GM12878 (cell line): ENCODE measurements around the gene PPP2R2B.

Experiments
- RUNX3 ChIP-seq: IDR thresholded peaks from 2 replicates; pipeline ENCODE4 v1.6.1; 2012; ENCODE audit warnings: low read length, inconsistent platforms
- SUZ12 ChIP-seq: fragments of 200-600 bp; sonication (generic); IDR thresholded peaks from one replicate; pipeline ENCODE4 v1.6.1; 2018; ENCODE audit warnings: antibody characterized with exemption, mild to moderate bottlenecking; ENCODE audit not compliant: unreplicated experiment
- TF ChIP-seq, protein P1 (sequence below): fragments of 150-350 bp; IDR thresholded peaks from 2 replicates; pipeline ENCODE4 v1.6.1; 2014; ENCODE audit warnings: mild to moderate bottlenecking, low read depth, low read length
- TF ChIP-seq, protein P2 (sequence below), 3 experiments: IDR thresholded peaks in 2 of 3; conservative IDR thresholded peaks in 1 of 3; 2 replicates each; pipeline ENCODE4 v1.5.1; 2011; ENCODE audit warnings: low read depth in 3 of 3, low read length in 3 of 3, mild to moderate bottlenecking in 3 of 3, control low read depth in 2 of 3, moderate library complexity in 2 of 3, inconsistent platforms in 1 of 3, mixed read lengths in 1 of 3; ENCODE audit not compliant: control insufficient read depth in 2 of 3, insufficient read depth in 1 of 3; ENCODE audit errors: extremely low read depth in 1 of 3
- TF ChIP-seq, protein P3 (sequence below): IDR thresholded peaks from 2 replicates; pipeline ENCODE4 v1.6.1; 2011; ENCODE audit warnings: low read depth, low read length, improper control_type of control experiment, borderline replicate concordance
- TF ChIP-seq, protein P4 (sequence below): IDR thresholded peaks from 2 replicates; pipeline ENCODE4 v1.6.1; 2012; ENCODE audit warnings: low read depth, low read length, improper control_type of control experiment

DNA sequence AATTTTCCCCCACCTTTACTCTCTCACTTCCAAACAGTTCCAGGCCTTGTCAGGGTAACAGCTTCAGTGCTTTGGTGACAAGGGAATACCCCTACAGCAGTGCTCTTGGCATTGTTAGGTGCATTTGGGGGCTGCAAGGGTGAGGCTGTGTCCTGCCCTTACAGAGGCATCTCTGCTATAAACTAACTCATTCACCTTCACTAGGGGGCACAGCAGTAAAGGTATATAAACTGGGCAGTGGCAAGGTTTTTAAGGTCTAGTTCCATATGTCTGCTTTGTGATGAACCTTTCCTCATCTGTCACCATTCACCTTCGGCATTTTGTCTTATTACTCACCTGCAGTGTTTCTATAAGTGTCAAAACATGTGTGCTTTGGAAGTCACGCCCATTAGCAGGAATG lies 283.5 kb downstream of the PPP2R2B start:
- TF ChIP-seq, protein P1, sequence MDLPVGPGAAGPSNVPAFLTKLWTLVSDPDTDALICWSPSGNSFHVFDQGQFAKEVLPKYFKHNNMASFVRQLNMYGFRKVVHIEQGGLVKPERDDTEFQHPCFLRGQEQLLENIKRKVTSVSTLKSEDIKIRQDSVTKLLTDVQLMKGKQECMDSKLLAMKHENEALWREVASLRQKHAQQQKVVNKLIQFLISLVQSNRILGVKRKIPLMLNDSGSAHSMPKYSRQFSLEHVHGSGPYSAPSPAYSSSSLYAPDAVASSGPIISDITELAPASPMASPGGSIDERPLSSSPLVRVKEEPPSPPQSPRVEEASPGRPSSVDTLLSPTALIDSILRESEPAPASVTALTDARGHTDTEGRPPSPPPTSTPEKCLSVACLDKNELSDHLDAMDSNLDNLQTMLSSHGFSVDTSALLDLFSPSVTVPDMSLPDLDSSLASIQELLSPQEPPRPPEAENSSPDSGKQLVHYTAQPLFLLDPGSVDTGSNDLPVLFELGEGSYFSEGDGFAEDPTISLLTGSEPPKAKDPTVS: no peak
- TF ChIP-seq, protein P2, sequence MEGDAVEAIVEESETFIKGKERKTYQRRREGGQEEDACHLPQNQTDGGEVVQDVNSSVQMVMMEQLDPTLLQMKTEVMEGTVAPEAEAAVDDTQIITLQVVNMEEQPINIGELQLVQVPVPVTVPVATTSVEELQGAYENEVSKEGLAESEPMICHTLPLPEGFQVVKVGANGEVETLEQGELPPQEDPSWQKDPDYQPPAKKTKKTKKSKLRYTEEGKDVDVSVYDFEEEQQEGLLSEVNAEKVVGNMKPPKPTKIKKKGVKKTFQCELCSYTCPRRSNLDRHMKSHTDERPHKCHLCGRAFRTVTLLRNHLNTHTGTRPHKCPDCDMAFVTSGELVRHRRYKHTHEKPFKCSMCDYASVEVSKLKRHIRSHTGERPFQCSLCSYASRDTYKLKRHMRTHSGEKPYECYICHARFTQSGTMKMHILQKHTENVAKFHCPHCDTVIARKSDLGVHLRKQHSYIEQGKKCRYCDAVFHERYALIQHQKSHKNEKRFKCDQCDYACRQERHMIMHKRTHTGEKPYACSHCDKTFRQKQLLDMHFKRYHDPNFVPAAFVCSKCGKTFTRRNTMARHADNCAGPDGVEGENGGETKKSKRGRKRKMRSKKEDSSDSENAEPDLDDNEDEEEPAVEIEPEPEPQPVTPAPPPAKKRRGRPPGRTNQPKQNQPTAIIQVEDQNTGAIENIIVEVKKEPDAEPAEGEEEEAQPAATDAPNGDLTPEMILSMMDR (IDR thresholded peaks at IDR 0.05 in 2 of 3, conservative IDR thresholded peaks at IDR 0.05 in 1 of 3; ENCODE audit: control insufficient read depth in 2 of 3, extremely low read depth in 1 of 3, insufficient read depth in 1 of 3, low read depth in 3 of 3, low read length in 3 of 3): no peak
- TF ChIP-seq SUZ12: no peak
- TF ChIP-seq, protein P3, sequence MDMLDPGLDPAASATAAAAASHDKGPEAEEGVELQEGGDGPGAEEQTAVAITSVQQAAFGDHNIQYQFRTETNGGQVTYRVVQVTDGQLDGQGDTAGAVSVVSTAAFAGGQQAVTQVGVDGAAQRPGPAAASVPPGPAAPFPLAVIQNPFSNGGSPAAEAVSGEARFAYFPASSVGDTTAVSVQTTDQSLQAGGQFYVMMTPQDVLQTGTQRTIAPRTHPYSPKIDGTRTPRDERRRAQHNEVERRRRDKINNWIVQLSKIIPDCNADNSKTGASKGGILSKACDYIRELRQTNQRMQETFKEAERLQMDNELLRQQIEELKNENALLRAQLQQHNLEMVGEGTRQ: no peak
- TF ChIP-seq RUNX3: no peak
- TF ChIP-seq, protein P4, sequence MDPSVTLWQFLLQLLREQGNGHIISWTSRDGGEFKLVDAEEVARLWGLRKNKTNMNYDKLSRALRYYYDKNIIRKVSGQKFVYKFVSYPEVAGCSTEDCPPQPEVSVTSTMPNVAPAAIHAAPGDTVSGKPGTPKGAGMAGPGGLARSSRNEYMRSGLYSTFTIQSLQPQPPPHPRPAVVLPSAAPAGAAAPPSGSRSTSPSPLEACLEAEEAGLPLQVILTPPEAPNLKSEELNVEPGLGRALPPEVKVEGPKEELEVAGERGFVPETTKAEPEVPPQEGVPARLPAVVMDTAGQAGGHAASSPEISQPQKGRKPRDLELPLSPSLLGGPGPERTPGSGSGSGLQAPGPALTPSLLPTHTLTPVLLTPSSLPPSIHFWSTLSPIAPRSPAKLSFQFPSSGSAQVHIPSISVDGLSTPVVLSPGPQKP: no peak
